GM12892 (cell line): ENCODE measurements around the gene TRPV5.

Source experiments
- POLR2AphosphoS5 ChIP-seq: IDR thresholded peaks from 2 replicates; pipeline ENCODE4 v1.6.1; 2011; ENCODE audit warnings: low read depth, low read length, control low read depth
- TAF1 ChIP-seq: IDR thresholded peaks from 2 replicates; pipeline ENCODE4 v1.6.1; 2011; ENCODE audit warnings: low read depth, mild to moderate bottlenecking, control low read depth, low read length, borderline replicate concordance

DNA sequence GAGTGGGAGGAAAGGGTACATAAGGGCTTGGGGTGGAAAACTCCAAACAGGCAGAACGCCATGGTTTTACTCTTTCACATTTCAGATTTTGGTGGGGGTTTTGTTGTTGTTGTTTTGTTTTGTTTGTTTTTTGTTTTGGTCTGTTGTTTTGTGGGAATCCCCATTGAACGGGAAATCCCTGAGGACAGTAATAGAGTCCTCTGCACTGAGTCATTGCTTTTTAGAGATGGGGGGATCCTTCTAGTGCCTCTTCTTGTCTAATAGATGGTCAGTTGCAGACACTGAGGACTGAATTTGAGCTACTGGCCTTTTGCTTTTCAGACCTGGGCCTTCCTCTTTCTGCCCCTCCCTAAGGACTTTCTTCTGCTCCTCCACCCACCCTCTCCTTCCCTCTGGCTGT, 20.0 kb downstream of the TRPV5 start:
- TF ChIP-seq POLR2AphosphoS5: no peak
- no peak for TF ChIP-seq TAF1
